WTC11 (cell line): ENCODE data around the gene KDM3B.

Experiments
- ATF2 ChIP-seq: sonication (generic); formaldehyde crosslinking; IDR thresholded peaks from 2 replicates; pipeline ENCODE4 v1.8.1; 2022; ENCODE audit warnings: low read depth, missing genetic modification reagents, borderline replicate concordance
- EMX1 ChIP-seq: fragments of 250-450 bp; sonication (Bioruptor Pico); IDR thresholded peaks from 2 replicates; pipeline ENCODE4 v1.8.0; 2021; ENCODE audit warnings: mild to moderate bottlenecking
- IRF2 ChIP-seq: sonication (generic); formaldehyde crosslinking; IDR thresholded peaks from 2 replicates; pipeline ENCODE4 v1.8.0; 2022; ENCODE audit warnings: low read depth, missing genetic modification reagents, borderline replicate concordance
- MXD4 ChIP-seq: fragments of 250-450 bp; sonication (Bioruptor Pico); IDR thresholded peaks from 2 replicates; pipeline ENCODE4 v1.8.0; 2021; ENCODE audit warnings: mild to moderate bottlenecking, moderate library complexity, borderline replicate concordance
- SP1 ChIP-seq: sonication (generic); formaldehyde crosslinking; conservative IDR thresholded peaks from 2 replicates; pipeline ENCODE4 v1.8.1; 2022; ENCODE audit warnings: missing genetic modification reagents
- TP53 ChIP-seq: sonication (generic); formaldehyde crosslinking; IDR thresholded peaks from 2 replicates; pipeline ENCODE4 v1.8.1; 2023; ENCODE audit warnings: mild to moderate bottlenecking, missing genetic modification reagents
- ZNF138 ChIP-seq: sonication (generic); formaldehyde crosslinking; conservative IDR thresholded peaks from 2 replicates; pipeline ENCODE4 v1.8.1; 2022; ENCODE audit warnings: mild to moderate bottlenecking, moderate library complexity, missing genetic modification reagents
- ZNF281 ChIP-seq: sonication (generic); formaldehyde crosslinking; IDR thresholded peaks from 2 replicates; pipeline ENCODE4 v1.8.0; 2023; ENCODE audit warnings: mild to moderate bottlenecking, missing genetic modification reagents
- ZNF317 ChIP-seq: sonication (generic); formaldehyde crosslinking; IDR thresholded peaks from 2 replicates; pipeline ENCODE4 v1.8.1; 2023; ENCODE audit warnings: low read depth, mild to moderate bottlenecking, moderate library complexity, missing genetic modification reagents, borderline replicate concordance
- TF ChIP-seq, protein P1 (sequence below): fragments of 200-600 bp; IDR thresholded peaks from 2 replicates; pipeline ENCODE4 v1.8.0; 2022; ENCODE audit warnings: antibody characterized with exemption
- TF ChIP-seq, protein P2 (sequence below): sonication (generic); formaldehyde crosslinking; IDR thresholded peaks from 2 replicates; pipeline ENCODE4 v1.8.1; 2023; ENCODE audit warnings: mild to moderate bottlenecking, missing genetic modification reagents
- TF ChIP-seq, protein P3 (sequence below): sonication (generic); formaldehyde crosslinking; IDR thresholded peaks from 2 replicates; pipeline ENCODE4 v1.8.0; 2022; ENCODE audit warnings: mild to moderate bottlenecking, missing genetic modification reagents

GRCh38 chr5:138458384-138458783, 105.9 kb downstream of the KDM3B start:
- TF ChIP-seq, protein P1, sequence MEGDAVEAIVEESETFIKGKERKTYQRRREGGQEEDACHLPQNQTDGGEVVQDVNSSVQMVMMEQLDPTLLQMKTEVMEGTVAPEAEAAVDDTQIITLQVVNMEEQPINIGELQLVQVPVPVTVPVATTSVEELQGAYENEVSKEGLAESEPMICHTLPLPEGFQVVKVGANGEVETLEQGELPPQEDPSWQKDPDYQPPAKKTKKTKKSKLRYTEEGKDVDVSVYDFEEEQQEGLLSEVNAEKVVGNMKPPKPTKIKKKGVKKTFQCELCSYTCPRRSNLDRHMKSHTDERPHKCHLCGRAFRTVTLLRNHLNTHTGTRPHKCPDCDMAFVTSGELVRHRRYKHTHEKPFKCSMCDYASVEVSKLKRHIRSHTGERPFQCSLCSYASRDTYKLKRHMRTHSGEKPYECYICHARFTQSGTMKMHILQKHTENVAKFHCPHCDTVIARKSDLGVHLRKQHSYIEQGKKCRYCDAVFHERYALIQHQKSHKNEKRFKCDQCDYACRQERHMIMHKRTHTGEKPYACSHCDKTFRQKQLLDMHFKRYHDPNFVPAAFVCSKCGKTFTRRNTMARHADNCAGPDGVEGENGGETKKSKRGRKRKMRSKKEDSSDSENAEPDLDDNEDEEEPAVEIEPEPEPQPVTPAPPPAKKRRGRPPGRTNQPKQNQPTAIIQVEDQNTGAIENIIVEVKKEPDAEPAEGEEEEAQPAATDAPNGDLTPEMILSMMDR, result no peak
- TF ChIP-seq ZNF317 (CRISPR knock-in tag), result no peak
- TF ChIP-seq, protein P2, sequence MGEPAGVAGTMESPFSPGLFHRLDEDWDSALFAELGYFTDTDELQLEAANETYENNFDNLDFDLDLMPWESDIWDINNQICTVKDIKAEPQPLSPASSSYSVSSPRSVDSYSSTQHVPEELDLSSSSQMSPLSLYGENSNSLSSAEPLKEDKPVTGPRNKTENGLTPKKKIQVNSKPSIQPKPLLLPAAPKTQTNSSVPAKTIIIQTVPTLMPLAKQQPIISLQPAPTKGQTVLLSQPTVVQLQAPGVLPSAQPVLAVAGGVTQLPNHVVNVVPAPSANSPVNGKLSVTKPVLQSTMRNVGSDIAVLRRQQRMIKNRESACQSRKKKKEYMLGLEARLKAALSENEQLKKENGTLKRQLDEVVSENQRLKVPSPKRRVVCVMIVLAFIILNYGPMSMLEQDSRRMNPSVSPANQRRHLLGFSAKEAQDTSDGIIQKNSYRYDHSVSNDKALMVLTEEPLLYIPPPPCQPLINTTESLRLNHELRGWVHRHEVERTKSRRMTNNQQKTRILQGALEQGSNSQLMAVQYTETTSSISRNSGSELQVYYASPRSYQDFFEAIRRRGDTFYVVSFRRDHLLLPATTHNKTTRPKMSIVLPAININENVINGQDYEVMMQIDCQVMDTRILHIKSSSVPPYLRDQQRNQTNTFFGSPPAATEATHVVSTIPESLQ (CRISPR knock-in tag), result no peak
- TF ChIP-seq IRF2 (CRISPR knock-in tag), result no peak
- no peak for TF ChIP-seq ZNF138
- no peak for TF ChIP-seq ZNF281 (CRISPR knock-in tag)
- TF ChIP-seq ATF2, result no peak
- TF ChIP-seq, protein P3, sequence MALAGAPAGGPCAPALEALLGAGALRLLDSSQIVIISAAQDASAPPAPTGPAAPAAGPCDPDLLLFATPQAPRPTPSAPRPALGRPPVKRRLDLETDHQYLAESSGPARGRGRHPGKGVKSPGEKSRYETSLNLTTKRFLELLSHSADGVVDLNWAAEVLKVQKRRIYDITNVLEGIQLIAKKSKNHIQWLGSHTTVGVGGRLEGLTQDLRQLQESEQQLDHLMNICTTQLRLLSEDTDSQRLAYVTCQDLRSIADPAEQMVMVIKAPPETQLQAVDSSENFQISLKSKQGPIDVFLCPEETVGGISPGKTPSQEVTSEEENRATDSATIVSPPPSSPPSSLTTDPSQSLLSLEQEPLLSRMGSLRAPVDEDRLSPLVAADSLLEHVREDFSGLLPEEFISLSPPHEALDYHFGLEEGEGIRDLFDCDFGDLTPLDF (CRISPR knock-in tag), result no peak
- no peak for TF ChIP-seq SP1
- no peak for TF ChIP-seq EMX1 (CRISPR knock-in tag)
- no peak for TF ChIP-seq TP53 (CRISPR knock-in tag)
- no peak for TF ChIP-seq MXD4 (CRISPR knock-in tag)
